HG02623 (cell line): ENCODE data around the gene MLC1.

ENCODE experiments used
- ATAC-seq: cut with Tn5 transposase; IDR thresholded peaks from one replicate; pipeline ENCODE4 v1.9.1; 2021; ENCODE audit warnings: moderate library complexity; ENCODE audit not compliant: unreplicated experiment

The MLC1 gene

DNA sequence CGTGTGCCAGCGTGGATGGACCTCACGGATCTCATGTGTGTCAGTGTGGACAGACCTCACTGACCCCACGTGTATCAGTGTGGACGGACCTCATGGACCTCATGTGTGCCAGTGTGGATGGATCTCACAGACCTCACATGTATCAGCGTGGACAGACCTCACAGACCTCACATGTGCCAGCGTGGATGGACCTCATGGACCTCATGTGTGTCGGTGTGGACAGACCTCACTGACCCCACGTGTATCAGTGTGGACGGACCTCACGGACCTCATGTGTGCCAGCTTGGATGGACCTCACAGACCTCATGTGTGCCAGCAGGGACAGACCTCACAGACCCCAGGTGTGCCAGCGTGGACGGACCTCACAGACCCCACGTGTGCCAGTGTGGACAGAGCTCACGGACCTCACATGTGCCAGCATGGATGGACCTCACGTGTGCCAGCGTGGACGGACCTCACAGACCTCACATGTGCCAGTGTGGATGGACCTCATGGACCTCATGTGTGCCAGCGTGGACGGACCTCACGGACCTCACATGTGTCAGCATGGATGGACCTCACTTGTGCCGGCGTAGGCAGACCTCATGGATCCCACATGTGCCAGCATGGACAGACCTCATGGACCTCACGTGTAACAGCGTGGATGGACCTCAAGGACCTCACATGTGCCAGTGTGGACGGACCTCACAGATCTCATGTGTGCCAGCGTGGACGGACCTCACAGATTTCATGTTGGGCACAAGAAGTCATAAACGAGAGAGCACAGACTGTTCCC is 45.4 kb downstream of the MLC1 start:
- no peak for ATAC-seq

DNA sequence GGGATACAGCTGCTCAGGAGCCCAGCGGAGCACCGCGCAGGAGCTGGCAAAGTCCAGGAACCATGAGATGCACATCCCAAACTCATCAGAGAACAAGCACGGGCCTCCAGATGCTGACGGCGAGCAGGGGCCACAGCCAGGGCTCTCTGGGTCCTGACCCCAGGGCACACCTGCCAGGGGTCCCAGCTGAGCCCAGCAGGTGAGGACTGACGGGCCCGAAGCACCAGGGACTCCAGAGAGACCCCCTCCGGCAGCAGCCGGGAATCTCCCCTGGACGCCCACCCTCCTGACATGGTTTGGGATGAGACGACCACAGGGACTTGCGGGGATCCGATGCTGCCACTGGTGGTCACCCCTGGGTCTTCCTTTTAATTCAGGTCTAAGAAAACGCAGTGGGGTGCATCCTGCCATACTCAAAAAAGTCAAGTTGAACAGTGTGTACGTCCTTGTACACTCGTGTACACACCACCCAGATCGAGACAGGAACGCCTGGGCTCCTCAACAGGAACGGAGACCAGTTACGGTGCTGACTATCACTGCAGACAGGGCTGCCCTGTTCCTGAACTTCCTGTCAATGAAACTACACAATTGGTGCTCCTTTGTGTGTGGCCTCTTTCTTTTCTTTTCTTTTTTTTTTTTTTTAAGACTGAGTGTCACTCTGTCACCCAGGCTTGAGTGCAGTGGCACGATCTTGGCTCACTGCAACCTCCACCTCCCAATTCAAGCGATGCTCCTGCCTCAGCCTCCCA is 49.1 kb downstream of the MLC1 start:
- no peak for ATAC-seq

DNA sequence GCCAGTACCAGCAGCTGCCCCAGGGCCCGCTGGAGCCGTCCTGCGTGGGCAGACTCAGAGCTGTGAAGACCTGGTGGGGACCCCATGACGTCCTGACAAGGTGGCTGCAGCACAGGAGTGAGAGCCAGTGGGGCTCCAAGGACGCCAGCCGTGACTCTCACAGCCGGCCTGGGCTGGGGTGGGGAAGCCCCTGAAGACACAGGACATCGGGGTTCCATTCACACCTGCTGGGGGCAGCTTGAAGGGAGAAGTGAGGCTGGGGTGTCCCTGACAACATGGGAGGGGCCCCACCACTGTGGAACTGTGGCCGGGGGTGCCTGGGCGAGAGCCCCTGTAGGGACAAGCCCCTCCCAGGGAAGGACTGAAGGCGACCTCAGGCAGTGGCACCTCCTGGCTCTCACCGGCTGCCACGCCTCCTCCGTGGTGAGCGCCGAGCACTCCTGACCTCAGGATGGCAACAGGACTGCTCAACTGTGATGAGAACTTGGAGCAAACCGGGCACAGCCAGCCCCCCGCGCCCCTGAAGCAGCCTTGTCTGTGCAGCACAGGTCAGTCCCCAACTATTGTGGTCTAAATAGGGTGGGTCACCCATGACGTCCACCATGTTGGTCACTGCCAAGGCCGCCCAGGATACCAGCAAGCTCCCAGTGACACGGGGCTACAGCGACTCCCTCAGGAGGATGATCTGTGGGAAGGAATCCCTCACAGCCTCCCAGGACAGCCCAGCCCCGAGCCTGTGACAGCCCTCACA is 49.9 kb downstream of the MLC1 start:
- ATAC-seq, result no peak

DNA sequence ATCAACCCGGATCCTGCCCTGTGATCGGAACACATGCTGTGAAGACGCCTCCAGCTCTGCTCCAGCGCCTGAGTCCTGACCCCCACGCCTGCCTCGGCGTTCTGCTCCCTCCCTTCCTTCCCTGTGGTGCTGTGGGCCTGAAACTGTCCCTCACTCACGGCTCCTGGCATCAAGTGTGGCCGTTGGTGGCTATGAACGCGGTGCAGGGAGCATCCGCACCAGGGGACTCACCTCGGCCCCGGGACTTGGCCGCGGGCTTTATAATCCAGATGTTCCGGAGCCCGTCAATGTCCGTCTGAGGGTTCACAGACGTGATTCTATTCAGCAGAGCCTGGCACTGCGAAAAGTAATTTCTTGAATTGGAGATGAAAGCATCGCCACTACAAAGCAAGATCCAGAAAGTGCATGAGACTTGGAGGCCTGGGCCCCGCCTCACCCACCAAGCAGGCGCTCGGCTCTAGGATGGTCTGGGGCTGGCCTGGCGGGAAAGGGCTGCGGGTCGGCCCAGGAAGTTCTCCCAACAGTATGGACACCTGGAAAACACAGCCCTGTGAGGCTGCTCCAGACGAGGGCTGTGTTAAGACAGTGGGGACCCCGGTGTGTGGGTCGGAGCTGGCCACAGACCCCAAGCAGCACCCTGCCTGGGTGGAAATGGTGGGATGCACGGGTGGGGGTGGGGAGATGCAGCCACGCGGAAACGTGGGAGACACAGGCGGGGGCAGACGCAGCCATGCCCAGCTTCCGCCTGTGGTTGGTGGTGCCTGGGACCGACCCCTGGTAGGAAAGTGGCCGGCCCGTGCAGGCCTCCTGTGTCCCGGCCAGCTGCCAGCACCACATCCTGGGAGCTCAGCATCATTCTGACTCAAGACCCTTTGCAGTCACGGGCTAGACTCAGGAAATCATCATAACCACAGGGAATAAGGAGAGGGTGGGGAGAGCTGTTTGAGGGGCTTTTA is 50.8 kb downstream of the MLC1 start:
- ATAC-seq, result no peak

DNA sequence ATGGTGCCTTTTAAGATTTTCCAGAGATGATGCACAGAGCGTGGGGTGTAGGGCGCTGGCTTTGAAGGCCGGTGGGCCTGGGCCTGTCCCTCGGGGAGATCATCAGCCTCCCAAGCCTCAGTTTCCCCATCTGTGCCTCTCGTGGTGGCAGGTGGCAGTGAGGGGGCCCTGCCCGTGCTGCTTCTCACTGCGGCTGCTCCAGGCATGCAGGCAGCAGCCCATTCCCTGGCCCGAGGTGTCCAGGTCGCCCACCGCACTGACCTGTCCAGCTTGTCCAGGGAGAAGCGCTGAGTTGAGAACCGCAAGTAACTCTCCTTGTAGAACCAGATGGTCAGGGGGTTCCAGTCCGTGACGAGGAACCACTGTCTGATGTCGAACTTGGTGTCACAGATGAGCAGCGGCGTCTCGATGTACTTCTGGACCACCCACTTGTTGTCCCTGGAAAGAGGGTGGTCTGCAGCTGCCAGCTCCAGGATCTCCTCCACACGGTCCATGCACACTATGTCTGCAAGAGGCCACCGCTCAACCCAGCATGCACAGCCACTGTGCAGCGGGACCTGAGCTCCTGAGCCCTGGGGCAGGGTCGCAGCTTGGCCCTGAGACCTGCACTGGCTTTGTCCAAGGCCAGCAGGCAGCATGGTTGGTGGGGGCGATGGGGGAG is 52.2 kb downstream of the MLC1 start:
- ATAC-seq, result no peak

DNA sequence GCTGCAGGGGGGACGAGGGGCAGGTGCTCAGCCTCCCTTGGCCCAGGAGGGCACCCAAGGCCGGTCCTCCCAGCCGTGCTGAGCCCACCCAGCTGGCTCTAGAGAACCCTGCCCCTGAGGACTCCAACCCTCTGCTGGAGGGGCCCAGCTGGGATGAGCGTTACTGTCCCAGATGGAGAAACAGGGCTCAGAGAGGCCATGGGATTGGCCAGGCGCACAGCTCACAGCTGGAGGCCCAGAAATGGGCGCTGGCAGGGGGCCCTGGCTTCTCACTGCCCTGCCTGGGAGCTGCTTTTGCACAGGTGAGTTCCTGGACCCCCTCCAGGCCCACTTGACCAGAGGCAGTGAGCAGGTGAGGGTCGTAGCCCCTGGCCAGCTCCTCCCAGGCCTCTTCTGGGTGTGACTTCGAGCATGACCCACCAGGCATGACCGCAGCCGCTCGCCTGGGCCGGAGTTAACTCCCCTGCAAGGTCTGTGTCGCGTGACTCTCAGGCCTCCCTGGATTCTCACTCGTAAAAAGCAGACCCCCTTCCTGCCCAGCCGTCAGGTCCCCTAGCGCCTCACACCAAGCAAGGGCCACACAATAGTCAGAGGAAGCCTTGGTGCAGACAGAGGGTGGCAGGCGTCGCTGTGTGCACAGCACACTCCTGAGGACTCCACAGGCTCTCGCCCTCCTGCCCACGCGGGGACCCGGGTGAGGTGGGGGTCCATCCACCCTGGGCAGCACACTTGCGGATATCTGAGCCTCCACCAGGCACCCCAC is 52.9 kb downstream of the MLC1 start:
- no peak for ATAC-seq

DNA sequence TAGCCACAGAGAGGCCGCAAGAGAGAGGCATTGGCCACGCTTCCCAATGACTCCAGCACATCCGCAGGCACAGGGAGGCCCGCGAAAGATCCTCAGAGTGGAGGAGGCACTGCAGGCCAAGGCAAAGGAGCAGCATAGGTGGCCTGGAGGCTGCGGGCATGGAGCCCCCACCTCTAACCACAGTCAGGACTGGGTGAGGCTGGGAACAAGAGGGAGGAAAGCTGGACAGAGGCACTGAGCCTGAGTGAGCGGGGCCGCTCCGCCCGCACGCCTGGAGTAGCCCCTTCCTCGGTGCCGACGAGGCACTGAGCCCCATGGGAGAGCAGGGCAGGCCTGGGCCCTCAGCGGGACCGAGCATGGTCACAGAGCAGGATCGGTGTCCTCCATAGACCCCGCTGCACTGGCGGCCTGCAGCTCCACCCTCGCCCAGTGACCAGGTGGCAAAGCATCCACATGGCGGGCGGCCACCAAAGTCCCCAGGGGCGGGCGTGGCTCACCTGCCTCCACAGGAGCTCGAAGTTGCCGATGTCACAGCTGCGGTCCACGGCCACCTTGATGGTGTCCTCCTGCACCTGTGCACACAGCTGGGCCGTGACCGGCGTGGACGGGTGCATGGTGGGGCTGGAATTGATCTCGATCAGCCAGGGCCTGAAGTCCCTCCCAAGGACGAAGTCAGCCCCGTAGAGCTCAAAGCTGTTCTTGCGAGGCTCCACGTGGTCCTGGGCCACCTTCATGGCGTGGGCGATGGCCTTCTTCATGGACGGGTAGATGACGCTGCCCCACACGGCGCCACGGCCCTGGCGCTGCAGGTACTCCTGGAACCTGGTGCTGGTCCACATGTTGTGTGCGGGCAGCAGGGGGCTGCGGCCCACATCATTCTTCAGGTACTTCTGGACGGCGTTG is 53.8 kb downstream of the MLC1 start:
- ATAC-seq, result no peak

DNA sequence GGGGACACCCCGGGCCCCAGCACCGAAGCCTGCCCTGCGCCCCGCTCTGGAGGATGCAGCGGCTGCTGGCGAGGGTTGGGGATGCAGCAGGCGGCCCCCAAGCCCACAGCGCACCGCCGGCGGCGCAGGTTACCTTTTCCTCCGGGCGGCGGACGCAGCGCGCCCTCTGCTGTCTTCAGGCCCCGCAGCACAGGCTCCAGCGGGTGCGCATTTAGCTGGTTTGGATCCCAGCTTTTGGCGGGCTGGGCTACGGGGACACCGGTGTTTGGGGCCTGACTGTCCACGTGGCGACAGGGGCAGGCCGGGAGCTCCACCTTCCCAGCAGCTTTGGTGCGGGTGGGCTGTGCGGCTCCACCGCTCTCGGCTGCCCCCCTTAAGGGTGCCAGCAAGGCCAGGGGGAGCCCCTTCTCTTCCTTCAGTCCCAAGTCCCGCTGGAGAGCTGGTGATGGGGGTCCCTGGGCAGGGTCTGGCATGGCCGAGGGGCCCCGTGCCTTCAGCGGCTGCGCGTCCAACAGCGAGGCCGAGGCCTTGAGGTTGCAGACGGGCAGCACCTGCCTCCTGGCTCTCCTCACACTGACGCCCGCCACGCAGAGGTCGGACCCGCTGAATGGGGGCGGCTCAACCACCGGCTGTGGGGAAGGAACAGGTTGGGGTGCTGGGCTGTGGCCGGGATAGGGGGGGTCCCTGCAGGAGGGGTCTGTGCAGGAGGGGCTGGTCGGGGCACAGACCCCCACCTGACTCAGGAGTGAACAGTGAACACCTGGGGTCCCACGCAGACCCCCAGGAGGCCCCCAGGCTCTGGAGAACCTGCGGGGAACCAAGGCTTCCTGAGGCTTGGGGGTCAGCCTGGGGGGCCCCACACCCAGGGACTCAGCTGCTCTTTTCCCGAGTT is 54.7 kb downstream of the MLC1 start:
- no peak for ATAC-seq

DNA sequence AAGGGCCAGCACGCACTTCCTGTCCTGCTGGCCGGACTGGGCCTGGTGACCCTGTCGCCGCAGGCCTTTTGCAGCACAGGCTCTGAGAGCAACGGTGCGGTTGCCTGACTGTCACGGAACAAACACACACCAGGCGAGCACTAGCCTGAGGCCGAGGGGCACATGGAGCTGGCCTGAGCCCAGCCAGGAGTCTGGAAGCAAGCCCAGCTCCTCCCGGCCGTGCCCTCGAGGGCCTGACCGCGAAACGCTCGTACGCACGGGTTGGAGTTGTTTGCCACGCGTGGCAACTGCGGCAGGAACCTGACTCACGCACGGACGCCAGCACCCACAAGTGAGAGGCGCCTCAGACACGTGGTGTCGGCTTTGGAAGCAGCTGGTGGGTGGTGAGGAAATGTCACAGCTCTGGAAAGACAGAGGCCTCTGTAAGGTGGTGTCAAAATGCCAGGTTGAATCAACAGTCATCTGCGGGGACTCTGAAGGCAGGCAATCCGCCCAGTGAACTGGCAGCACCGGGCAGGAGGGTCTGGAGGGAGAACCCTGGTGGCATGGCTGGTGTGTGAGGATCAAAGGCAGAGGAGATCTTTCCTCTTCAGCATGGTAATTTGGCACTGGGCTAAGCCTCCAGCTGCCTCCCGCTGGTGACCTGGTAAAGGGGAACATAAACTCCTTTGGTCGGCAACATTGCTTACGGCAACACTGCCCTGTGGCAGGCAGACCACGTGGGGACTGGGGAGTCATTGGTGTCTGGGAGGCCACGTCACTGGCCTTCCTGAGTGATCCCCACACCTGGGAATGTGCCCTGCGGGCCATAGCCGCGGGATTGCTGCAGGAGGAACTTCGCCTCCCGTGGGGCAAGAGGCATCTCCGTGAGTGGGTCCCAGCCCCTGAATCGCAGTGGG is 57.3 kb downstream of the MLC1 start:
- ATAC-seq, result no peak

DNA sequence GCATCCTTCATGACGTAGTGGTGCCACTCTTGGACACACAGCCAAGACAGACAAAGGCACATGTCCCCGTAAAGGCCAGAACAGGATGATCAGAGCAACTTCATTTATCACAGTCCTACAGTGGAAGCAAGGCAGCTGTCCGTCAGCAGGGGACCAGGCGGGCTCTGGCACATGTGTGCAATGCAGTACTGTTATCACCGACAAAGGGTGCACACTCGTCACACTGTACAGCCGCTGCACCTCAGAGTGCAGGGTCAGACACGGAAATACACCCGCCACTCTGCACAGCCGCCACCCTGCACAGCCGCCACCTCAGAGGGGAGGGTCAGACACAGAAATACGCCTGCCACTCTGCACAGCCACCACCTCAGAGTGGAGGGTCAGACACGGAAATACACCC is 59.2 kb downstream of the MLC1 start:
- no peak for ATAC-seq

DNA sequence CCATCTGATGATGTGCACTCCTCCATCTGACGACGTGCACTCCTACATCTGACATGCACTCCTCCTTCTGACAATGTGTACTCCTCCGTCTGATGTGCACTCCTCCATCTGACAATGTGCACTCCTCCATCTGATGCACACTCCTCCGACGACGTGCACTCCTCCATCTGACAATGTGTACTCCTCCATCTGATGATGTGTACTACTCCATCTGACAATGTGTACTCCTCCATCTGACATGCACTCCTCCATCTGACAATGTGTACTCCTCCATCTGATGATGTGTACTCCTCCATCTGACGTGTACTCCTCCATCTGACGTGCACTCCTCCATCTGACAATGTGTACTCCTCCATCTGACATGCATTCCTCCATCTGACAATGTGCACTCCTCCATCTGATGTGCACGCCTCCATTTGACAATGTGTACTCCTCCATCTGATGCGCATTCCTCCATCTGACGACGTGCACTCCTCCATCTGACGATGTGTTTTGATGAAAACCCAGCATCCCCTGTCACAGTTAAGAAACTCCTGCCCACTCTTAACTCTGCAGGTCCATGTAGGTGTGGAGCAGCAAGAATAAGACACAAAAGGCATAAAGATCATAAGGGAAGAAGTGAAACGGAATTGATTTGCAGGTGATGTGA is 62.9 kb downstream of the MLC1 start:
- ATAC-seq, result no peak

DNA sequence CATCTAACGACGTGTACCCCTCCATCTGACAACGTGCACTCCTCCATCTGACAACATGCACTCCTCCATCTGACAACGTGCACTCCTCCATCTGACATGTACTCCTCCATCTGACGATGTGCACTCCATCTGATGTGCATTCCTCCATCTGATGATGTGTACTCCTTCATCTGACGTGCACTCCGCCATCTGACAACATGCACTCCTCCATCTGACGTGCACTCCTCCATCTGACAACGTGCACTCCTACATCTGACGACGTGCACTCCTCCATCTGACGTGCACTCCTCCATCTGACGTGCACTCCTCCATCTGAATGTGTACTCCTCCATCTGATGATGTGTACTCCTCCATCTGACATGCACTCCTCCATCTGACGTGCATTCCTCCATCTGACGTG is 64.6 kb downstream of the MLC1 start:
- ATAC-seq, result no peak

DNA sequence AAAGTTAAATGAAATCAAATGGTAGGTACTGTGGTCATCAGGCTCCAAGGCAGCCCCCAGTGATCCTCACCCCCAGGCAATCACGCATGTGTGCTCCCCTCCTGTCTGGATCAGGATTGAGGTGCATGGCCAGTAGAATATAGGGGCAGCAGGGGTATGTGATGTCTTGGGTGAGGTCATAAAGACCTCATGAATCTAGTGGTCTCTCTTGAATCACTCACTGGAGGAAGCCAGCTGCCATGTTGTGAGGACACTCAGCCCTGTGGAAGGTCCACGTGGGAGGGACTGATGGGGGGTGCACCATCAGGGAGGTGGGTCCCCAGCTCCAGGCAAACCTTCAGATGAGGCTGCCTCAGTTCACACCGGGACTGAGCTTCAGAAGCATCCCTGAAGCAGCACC is 65.9 kb downstream of the MLC1 start:
- no peak for ATAC-seq

DNA sequence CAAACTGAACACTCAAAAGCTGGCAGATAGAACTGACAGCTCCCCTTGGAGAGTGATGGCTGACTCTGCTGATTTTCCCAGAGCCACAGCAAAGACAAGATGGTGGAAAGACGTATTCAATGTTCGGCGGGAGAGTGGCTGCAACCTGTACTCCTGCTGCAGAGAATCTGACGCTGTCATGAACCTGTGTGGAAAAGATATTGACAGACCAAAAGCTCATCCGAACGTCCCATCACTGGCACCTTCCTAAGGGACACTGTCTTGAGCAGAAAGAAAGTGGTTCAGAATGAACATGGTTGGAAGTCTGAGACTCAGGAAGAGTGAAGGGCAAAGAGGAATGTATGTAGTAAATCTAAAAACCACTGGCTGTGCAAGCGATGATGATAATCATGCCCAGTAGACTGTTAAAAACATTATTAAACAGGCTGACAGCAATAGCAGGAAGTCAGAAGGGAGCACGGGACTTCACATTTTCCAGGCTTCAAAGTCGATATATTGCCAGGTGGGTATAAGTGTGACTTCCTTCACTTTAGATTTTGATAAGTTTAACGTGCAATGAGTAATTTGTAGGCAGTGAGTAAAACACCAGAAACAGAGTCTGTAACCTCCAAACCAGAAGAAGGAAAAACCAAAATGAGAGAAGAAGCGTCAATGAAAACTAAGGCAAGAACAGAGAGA is 66.5 kb downstream of the MLC1 start:
- ATAC-seq, result no peak

DNA sequence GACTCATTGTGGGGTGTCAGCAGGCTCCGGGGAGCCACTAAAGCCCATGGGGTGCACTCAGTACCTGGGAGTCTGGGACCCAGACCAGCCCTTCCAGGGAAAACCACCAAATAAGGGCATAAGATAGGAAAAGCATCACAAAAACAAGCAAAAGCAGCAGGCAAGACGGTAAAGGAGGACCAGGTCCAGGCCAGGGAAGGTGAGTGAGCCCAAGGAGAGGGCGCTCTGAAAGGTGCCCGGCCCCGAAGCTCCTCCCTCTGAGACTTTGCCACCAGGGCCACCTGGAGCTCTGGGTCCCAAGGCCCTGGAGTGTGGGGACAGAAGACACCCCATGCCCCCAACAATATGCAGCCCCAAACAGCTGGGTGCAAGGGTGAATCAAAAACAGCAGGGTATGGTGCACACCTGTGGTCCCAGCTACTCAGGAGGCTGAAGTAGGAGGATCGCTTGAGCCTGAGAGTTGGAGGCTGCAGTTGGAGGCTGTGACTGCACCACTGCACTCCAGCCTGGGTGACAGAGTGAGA is 67.5 kb downstream of the MLC1 start:
- no peak for ATAC-seq
